NCI-H1048 (cell line): ENCODE data around the gene WDR59.
"Not testable (repeated sequence)": the region's sequence is repeated elsewhere in the genome, so short reads cannot be mapped to it uniquely, and the experiment has no call there.

Source experiments
- DNase-seq: peaks from one replicate; lab custom pipeline; 2025; lab: John Stamatoyannopoulos, UW

WDR59 gene

GRCh38 chr16:74975591-74975990 lies 9.3 kb downstream of the WDR59 start:
- no peak for DNase-seq

GRCh38 chr16:74973304-74973703 lies 11.6 kb downstream of the WDR59 start:
- DNase-seq: no peak

DNA sequence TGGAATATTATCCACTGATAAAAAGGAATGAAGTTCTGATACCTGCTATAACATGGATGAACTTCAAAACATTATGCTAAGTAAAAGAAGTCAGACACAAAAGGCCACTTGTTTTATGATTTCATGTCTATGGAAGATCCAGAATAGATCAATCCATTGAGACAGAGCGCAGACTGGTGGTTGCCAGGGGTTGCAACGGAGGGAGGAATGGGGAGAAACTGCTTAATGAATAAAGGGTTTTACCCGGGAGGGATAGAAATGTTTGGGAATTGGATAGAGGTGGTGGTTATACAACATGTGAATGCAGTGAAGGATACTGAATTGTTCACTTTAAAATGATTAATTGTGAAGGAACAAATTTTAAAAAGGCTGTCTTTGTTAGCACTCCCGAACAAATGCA lies 30.2 kb downstream of the WDR59 start:
- DNase-seq: no peak

GRCh38 chr16:74951681-74952080 lies 33.2 kb downstream of the WDR59 start:
- DNase-seq: no peak

- DNase-seq: no peak
Observed at GRCh38 chr16:74951206-74951605, 33.7 kb downstream of the WDR59 start.

DNA sequence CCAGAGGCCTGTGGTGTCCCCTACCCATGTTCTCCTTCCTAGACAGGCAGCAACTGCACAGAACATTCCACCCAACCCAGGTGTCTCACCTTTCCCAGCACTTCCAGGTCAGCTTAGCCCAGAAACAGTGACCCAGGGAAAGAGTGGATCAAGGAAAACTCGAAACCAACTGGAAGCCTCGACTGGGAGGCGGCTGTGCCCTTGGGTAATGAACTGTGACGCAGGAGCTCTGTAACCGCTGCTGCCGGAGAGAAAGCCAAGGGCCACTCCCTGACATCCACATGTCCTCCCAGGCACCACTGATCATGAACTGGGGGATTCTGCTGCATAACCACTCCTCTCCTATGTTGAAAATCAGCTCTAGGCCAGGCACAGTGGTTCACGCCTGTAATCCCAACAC lies 34.4 kb downstream of the WDR59 start:
- DNase-seq: no peak

- DNase-seq: no peak
Observed at GRCh38 chr16:74949309-74949708, 35.6 kb downstream of the WDR59 start.

GRCh38 chr16:74944466-74944865 lies 40.5 kb downstream of the WDR59 start:
- DNase-seq: no peak

GRCh38 chr16:74942977-74943918 lies 41.7 kb downstream of the WDR59 start:
- DNase-seq: no peak

GRCh38 chr16:74942566-74942965 lies 42.4 kb downstream of the WDR59 start:
- DNase-seq: no peak

DNA sequence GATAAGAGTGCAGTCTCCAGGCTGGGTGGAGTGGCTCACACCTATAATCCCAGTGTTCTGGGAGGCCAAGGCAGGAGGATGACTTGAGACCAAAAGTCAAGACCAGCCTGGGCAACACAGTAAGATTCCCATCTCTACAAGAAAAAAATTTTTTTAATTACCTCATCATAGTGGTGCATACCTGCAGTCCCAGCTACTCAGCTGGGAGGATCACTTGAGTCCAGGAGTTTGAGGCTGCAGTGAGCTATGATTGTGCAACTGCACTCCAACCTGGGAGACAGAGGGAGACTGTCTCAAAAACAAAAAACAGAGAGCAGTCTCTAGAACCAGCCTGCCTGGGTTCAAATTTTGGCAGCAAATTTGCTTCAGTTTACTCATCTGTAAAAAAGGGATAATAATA lies 45.2 kb downstream of the WDR59 start:
- DNase-seq: no peak

DNA sequence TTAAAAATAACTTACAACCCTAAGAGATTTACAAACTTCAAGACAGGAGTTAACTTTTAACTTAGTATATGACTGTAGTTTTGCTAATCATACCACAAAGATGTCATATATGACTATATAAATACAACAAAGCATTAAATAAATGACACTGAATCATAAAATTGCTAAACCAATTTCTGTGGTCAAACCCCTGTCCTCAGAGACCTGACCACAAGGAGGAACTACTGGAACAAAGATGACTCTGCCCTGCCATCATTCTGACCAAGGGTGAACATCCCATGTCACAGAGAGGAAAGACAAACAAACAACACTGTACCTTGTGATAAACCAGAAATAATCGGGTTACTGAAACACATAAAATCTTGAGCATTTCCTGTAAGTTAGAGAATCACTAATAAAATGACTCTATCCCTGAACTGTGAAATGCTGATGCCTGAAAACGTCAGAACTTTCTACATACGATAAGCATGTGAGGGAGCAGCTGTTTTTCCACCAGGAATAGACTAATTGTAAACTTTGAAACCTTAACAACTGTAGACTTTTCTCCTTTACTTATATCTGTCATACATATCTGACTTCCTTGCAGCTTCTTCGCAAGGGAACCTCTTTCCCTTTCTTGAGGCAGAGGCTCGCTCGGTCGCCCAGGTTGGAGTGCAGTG lies 47.9 kb downstream of the WDR59 start:
- no peak for DNase-seq

DNA sequence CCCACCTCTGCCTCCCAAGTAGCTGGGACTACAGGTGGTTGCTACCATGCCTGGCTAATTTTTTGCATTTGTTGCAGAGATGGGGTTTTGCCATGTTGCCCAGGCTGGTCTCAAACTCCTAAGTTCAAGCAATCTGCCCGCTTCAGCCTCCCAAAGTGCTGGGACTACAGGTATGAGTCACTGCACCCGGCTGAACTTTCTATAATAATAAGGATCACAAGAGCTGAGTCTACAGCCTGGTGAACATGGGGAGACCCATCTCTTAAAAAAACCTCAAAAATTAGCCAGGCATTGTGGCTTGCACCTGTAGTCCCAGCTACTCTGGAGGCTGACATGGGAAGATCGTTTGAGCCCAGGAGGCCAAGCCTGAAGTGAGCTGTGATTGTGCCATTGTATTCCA lies 53.5 kb downstream of the WDR59 start:
- no peak for DNase-seq

DNA sequence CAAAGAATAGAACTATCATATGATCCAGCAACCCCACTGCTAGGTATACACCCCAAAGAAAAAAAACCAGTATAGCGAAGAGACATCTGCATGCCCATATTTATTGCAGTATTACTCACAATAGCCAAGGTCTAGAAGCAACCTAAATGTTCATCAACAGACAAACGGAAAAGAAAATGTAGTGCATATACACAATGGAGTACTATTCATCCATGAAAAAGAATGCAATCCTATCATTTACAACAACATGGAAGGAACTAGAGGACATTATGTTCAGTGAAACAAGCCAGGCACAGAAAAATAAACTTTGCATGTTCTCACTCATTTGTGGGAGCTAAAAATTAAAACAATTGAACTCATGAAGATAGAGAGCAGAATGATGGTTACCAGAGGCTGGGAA lies 55.3 kb downstream of the WDR59 start:
- DNase-seq: no peak

DNA sequence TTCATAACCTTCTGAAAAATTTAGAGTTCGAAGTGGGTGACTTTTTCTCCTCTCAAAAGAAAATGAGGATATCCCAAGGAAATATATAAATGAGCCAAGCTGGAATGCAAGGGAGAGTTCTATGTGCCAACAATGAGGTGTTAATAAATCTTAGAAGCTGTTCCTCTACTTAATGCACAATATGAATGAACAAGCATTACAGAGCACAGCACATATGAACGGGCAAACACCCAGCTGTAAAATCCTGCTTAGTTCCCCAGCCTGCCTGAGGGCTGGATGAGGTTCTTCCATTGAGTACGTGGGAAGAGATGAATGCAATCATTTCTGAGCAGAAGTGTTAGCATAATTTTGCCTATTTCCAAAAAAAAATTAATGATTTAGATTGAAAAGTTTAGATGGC lies 58.1 kb downstream of the WDR59 start:
- no peak for DNase-seq

DNA sequence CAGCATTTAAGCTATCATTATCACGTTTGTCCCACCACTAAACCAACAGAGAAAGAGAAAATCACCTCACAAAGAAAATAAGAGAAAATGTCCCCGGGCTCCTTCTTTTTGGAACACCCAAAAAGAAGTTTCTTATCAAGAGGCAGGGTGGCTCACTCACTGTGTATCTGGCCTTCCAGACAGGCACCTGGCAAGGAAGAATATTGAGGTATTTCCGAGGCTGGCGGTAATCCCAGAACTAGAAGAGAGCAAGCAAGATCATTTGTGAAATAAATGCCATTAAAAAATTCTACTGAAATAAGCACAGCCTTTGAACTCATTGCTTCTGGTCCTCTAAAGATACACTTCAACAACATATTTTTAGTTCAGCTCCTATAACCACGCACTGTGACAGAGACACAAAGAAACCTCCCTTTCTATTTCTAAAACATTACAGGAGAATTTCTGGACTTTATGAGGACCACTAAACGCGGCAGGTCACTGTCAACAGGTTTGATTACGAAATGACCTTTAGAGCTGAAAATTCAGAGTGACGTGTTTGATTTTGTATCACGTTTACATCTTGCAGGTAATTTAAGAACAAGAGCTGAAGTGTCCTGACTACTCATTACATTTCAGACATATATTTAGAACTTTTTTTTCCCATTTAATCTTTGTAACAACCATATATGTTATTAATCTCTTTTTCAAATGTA lies 61.0 kb downstream of the WDR59 start:
- no peak for DNase-seq

GRCh38 chr16:74922150-74923138 lies 62.5 kb downstream of the WDR59 start:
- no peak for DNase-seq

DNA sequence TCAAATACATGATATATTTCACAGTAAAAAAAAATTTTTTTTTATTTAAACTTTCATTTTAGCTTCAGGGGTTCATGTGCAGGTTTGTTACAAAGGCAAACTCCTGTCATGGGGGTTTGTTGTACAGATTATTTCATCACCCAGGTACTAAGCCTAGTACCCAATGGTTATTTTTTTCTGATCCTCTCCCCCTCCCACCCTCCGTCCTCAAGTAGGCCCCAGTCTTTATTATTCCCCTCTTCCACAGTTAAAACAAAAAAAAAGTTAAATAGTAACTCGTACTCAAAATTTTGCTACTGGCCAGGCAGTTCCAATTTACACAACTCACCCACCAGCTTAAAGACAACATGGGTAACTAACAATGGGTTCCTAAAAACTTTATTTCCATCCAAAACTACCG lies 63.9 kb downstream of the WDR59 start:
- DNase-seq: no peak

GRCh38 chr16:74909665-74910064 lies 75.3 kb downstream of the WDR59 start:
- DNase-seq: no peak

DNA sequence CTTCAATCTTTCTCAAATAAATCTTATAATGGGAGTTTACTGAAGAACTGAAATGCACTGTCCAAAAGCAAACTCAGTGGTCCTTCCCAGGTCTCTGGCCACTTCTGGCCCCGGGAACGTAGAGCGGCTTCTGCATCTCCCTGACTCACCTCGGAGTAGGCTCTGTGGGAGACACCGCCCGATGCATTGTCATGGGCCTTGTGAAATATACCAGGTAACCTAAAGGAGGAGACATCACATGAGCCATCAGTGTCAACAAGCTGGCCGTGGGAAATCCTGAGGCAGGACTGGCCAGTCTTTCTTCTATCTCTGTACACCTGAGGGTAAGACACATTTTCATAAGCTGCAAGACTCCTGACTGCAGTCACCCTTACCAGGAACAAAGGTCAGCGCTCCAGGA lies 76.2 kb downstream of the WDR59 start:
- DNase-seq: not testable (repeated sequence)

DNA sequence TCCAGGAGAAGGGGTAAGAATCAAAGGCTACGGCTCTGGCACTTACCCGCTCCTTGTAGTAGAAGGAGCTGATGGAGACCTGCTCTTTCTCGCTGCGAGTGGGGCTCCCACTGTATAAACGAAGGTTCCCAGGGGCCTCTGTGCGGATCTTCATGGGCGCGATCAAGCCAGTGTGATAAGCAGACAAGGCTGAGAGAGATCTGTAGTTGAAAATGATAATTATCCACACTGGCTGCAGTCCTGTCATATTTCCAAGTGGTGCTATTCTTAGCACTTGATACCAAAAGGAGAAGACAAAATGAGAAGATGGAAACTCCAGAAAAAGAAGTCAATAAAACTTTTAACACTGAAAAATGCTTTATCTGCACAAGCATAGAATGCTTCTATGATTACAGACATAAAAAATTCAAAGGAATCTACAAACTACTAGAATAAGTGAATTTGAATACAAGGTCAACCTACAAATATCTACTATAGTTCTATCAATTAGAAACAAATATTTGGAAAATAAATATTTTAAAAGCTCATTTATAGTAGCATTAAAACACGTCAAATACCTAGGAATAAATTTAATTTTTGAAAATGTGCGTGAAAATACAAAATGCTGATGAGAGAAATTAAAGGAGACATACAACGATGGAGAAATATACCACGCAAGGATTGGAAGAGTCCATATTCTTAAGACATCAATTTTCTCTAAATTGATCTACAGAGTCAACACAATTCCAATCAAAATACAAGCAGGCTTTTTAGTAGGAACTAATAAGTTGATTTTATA lies 80.8 kb downstream of the WDR59 start:
- DNase-seq: no peak
